ENCODE results near the gene HNF4A. TPM values are rescaled to one million over a fixed set of nuclear protein-coding genes. Genes with fewer than 3 reads are reported as not detected.

The HNF4A gene
- total and polyA plus RNA-seq, 2 of the 4 experiments (the other 2 are of a cell fraction), result not detected

GRCh38 chr20:44413575-44414345, 58.3 kb downstream of the HNF4A start:
- H3K18ac ChIP-seq (ENCODE audit: low read depth, low read length), result no peak overlapping the region
- no peak overlapping the region for H2BK120ac ChIP-seq (ENCODE audit: low read depth, low read length)
- H4K5ac ChIP-seq (ENCODE audit: low read depth, low read length), result no peak overlapping the region
- H3K14ac ChIP-seq (replicated peaks; ENCODE audit: low read depth, low read length), result no peak overlapping the region
- H2AK5ac ChIP-seq (ENCODE audit: low read depth, low read length), result no peak overlapping the region
- H4K20me1 ChIP-seq (ENCODE audit: insufficient read depth, low read length), result no peaks in the 10 kb centered on the region
- H3K79me1 ChIP-seq (ENCODE audit: low read depth in 1 of 2, low read length in 2 of 2), result no peaks in the 10 kb centered on the region
- H2BK5ac ChIP-seq (ENCODE audit: low read depth, low read length, poor library complexity, severe bottlenecking), result no peak overlapping the region
- no TSS peak for BruUV-seq (replicated peaks)
- in situ Hi-C loops (cut with MboI; ENCODE audit: low sequenced_read_pairs), result no loop called here
- H3K9me1 ChIP-seq (ENCODE audit: insufficient read depth, low read length), result no peaks in the 10 kb centered on the region
- no peak overlapping the region for H2AFZ ChIP-seq (replicated peaks; ENCODE audit: low read length, poor library complexity)
- no peak overlapping the region for H3K23ac ChIP-seq (ENCODE audit: low read depth, low read length)
- POLR2A ChIA-PET (ENCODE audit: unreplicated experiment), result no interaction called here
- no peak overlapping the region for H2AK9ac ChIP-seq (replicated peaks; ENCODE audit: low read depth, low read length, poor library complexity)
- dilution Hi-C loops (cut with HindIII; ENCODE audit: low sequenced_read_pairs, unreplicated experiment), result no loop called here
- no peak overlapping the region for H2BK20ac ChIP-seq (ENCODE audit: low read depth, low read length)
- TF ChIP-seq RAD21 (IDR thresholded peaks at IDR 0.05; ENCODE audit: low read length) (no peak), SMC3 (IDR thresholded peaks at IDR 0.05; ENCODE audit: low read depth, low read length) (no peak), POLR2A (IDR thresholded peaks at IDR 0.05; ENCODE audit: low read depth, low read length) (no peak), CEBPB (IDR thresholded peaks at IDR 0.05; ENCODE audit: low read depth, low read length) (no peak)
- TF ChIP-seq, protein P1, sequence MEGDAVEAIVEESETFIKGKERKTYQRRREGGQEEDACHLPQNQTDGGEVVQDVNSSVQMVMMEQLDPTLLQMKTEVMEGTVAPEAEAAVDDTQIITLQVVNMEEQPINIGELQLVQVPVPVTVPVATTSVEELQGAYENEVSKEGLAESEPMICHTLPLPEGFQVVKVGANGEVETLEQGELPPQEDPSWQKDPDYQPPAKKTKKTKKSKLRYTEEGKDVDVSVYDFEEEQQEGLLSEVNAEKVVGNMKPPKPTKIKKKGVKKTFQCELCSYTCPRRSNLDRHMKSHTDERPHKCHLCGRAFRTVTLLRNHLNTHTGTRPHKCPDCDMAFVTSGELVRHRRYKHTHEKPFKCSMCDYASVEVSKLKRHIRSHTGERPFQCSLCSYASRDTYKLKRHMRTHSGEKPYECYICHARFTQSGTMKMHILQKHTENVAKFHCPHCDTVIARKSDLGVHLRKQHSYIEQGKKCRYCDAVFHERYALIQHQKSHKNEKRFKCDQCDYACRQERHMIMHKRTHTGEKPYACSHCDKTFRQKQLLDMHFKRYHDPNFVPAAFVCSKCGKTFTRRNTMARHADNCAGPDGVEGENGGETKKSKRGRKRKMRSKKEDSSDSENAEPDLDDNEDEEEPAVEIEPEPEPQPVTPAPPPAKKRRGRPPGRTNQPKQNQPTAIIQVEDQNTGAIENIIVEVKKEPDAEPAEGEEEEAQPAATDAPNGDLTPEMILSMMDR (conservative IDR thresholded peaks at IDR 0.05; ENCODE audit: low read depth, low read length), result no peak
- TF ChIP-seq, protein P2, sequence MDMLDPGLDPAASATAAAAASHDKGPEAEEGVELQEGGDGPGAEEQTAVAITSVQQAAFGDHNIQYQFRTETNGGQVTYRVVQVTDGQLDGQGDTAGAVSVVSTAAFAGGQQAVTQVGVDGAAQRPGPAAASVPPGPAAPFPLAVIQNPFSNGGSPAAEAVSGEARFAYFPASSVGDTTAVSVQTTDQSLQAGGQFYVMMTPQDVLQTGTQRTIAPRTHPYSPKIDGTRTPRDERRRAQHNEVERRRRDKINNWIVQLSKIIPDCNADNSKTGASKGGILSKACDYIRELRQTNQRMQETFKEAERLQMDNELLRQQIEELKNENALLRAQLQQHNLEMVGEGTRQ (IDR thresholded peaks at IDR 0.05; ENCODE audit: low read depth, low read length), result no peak
- no peak for ATAC-seq (ENCODE audit: low read depth)
- CTCF ChIA-PET, result no interaction called here
- H3K27me3 ChIP-seq (ENCODE audit: control insufficient read depth, insufficient read depth, low read length), result peaks cover 66% of the 10 kb centered on the region
- no peak overlapping the region for H3K4me3 ChIP-seq (ENCODE audit: insufficient read depth, low read depth, low read length)
- intact Hi-C loops (cut with micrococcal nuclease), result no loop called here
- H3K27ac ChIP-seq (ENCODE audit: insufficient read depth, low read length), result no peak overlapping the region
- H3K4me2 ChIP-seq (ENCODE audit: low read depth, low read length), result no peak overlapping the region
- H3K36me3 ChIP-seq (ENCODE audit: control insufficient read depth, insufficient read depth, low read length), result no peaks in the 10 kb centered on the region
- H3K9ac ChIP-seq (ENCODE audit: low read depth, low read length), result no peak overlapping the region
- no peak overlapping the region for H4K91ac ChIP-seq (ENCODE audit: insufficient read depth, low read depth, low read length)
- DNase-seq, result no peak
- no peak overlapping the region for H3K4ac ChIP-seq (ENCODE audit: low read depth, low read length)
- H2BK15ac ChIP-seq (ENCODE audit: low read depth, low read length), result no peak overlapping the region
- H3K9me3 ChIP-seq (ENCODE audit: control insufficient read depth, insufficient read depth, low read length), result no peaks in the 10 kb centered on the region
- H3K56ac ChIP-seq (ENCODE audit: extremely low read depth, insufficient read depth, low read length), result no peak overlapping the region
- H4K8ac ChIP-seq (ENCODE audit: low read depth in 2 of 2, low read length in 2 of 2), result no peak overlapping the region
- H3K4me1 ChIP-seq (ENCODE audit: control insufficient read depth, insufficient read depth, low read length), result no peaks in the 10 kb centered on the region
- WGBS, 2 experiments (ENCODE audit: extremely low coverage in 2 of 2, insufficient read length in 1 of 2), result no CpG with 5 or more reads among the region's 14 CpGs
